ENCODE data around the gene KCNK2. TPM values are rescaled to one million over a fixed set of nuclear protein-coding genes. Genes with fewer than 3 reads are reported as not detected.
A peak's percentile ranks its signal among the peaks of the same experiment; 100 is the strongest.

Gene KCNK2
- total and polyA plus RNA-seq, 2 of the 4 experiments (the other 2 are of a cell fraction) = 45.9 to 86.9 TPM

- H2BK20ac ChIP-seq (ENCODE audit: low read depth, low read length) = no peak overlapping the region
- no peak for TF ChIP-seq CTCF (conservative IDR thresholded peaks at IDR 0.05; ENCODE audit: low read depth, low read length)
- TF ChIP-seq NFE2L2 (IDR thresholded peaks at IDR 0.05; ENCODE audit: low read depth, low read length) = no peak
- no peak for TF ChIP-seq SMC3 (IDR thresholded peaks at IDR 0.05; ENCODE audit: low read depth, low read length)
- TF ChIP-seq MAZ (IDR thresholded peaks at IDR 0.05; ENCODE audit: borderline replicate concordance, low read depth, low read length) = no peak
- TF ChIP-seq, protein P1, sequence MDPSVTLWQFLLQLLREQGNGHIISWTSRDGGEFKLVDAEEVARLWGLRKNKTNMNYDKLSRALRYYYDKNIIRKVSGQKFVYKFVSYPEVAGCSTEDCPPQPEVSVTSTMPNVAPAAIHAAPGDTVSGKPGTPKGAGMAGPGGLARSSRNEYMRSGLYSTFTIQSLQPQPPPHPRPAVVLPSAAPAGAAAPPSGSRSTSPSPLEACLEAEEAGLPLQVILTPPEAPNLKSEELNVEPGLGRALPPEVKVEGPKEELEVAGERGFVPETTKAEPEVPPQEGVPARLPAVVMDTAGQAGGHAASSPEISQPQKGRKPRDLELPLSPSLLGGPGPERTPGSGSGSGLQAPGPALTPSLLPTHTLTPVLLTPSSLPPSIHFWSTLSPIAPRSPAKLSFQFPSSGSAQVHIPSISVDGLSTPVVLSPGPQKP (IDR thresholded peaks at IDR 0.05; ENCODE audit: borderline replicate concordance, low read depth, low read length) = no peak
- TF ChIP-seq RFX5 (IDR thresholded peaks at IDR 0.05; ENCODE audit: low read depth, low read length) = no peak
- TF ChIP-seq MXI1 (IDR thresholded peaks at IDR 0.05; ENCODE audit: borderline replicate concordance, low read depth, low read length) = no peak
- no peak for TF ChIP-seq CEBPB (IDR thresholded peaks at IDR 0.05; ENCODE audit: low read depth, low read length)
- TF ChIP-seq RAD21 (IDR thresholded peaks at IDR 0.05; ENCODE audit: low read length) = no peak
- TF ChIP-seq USF2 (IDR thresholded peaks at IDR 0.05; ENCODE audit: low read depth, low read length) = no peak
- no peak for TF ChIP-seq MAFK (IDR thresholded peaks at IDR 0.05; ENCODE audit: low read depth, low read length)
- no peak for TF ChIP-seq BHLHE40 (IDR thresholded peaks at IDR 0.05; ENCODE audit: low read depth, low read length)
- TF ChIP-seq FOS (IDR thresholded peaks at IDR 0.05; ENCODE audit: low read depth, low read length) = no peak
- TF ChIP-seq CHD1 (IDR thresholded peaks at IDR 0.05; ENCODE audit: low read depth, low read length) = no peak
- TF ChIP-seq POLR2A (IDR thresholded peaks at IDR 0.05; ENCODE audit: low read depth, low read length) = no peak
- TF ChIP-seq RCOR1 (IDR thresholded peaks at IDR 0.05; ENCODE audit: insufficient replicate concordance, low read length) = no peak
- ATAC-seq (ENCODE audit: low read depth) = no peak
- H3K9me1 ChIP-seq (ENCODE audit: insufficient read depth, low read length) = no peaks in the 10 kb centered on the region; the same call in 1 of the 2 replicates
- H3K27me3 ChIP-seq (ENCODE audit: control insufficient read depth, insufficient read depth, low read length) = no peaks in the 10 kb centered on the region
- H3K4me1 ChIP-seq (ENCODE audit: control insufficient read depth, insufficient read depth, low read length) = no peaks in the 10 kb centered on the region
- dilution Hi-C loops (cut with HindIII; ENCODE audit: low sequenced_read_pairs, unreplicated experiment) (no loop called here), intact Hi-C loops (cut with micrococcal nuclease) (loop anchor here (2.0 kb wide), 1 partner anchor 19 kb away; no protein-coding TSS in a partner anchor), in situ Hi-C loops (cut with MboI; ENCODE audit: low sequenced_read_pairs) (no loop called here)
- POLR2A ChIA-PET (ENCODE audit: unreplicated experiment) = no interaction called here
- CTCF ChIA-PET = no interaction called here
- H3K9me3 ChIP-seq (ENCODE audit: control insufficient read depth, insufficient read depth, low read length) = no peaks in the 10 kb centered on the region
- no peak overlapping the region for H3K4me3 ChIP-seq (ENCODE audit: insufficient read depth, low read depth, low read length)
- no peak overlapping the region for H3K23ac ChIP-seq (ENCODE audit: low read depth, low read length)
- H2BK15ac ChIP-seq (ENCODE audit: low read depth, low read length) = no peak overlapping the region
- no peak overlapping the region for H3K4me2 ChIP-seq (ENCODE audit: low read depth, low read length)
- no peak overlapping the region for H3K14ac ChIP-seq (replicated peaks; ENCODE audit: low read depth, low read length)
- H2AK5ac ChIP-seq (ENCODE audit: low read depth, low read length) = no peak overlapping the region
- H3K9ac ChIP-seq (ENCODE audit: low read depth, low read length) = no peak overlapping the region
- H4K91ac ChIP-seq (ENCODE audit: insufficient read depth, low read depth, low read length) = no peak overlapping the region
- H4K8ac ChIP-seq (ENCODE audit: low read depth in 2 of 2, low read length in 2 of 2) = no peak overlapping the region
- no peak overlapping the region for H3K18ac ChIP-seq (ENCODE audit: low read depth, low read length)
- no peaks in the 10 kb centered on the region for H3K79me1 ChIP-seq (ENCODE audit: low read depth in 1 of 2, low read length in 2 of 2)
- no peak overlapping the region for H2BK120ac ChIP-seq (ENCODE audit: low read depth, low read length)
- no peak overlapping the region for H2AFZ ChIP-seq (replicated peaks; ENCODE audit: low read length, poor library complexity)
- H3K36me3 ChIP-seq (ENCODE audit: control insufficient read depth, insufficient read depth, low read length) = no peaks in the 10 kb centered on the region
- no peak overlapping the region for H2BK5ac ChIP-seq (ENCODE audit: low read depth, low read length, poor library complexity, severe bottlenecking)
- no peak overlapping the region for H4K5ac ChIP-seq (ENCODE audit: low read depth, low read length)
- H4K20me1 ChIP-seq (ENCODE audit: insufficient read depth, low read length) = no peaks in the 10 kb centered on the region
- H2AK9ac ChIP-seq (replicated peaks; ENCODE audit: low read depth, low read length, poor library complexity) = no peak overlapping the region
- no peak overlapping the region for H3K4ac ChIP-seq (ENCODE audit: low read depth, low read length)
- H3K27ac ChIP-seq (ENCODE audit: insufficient read depth, low read length) = no peak overlapping the region
- BruUV-seq (replicated peaks) = no TSS peak
- DNase-seq = peak; percentile 6
- no peak overlapping the region for H3K56ac ChIP-seq (ENCODE audit: extremely low read depth, insufficient read depth, low read length)
Observed at GRCh38 chr1:215219372-215219771, 136.8 kb downstream of the KCNK2 start.
